HG03095 (cell line): Measurements from ENCODE around the gene ME3.

Experiments used
- ATAC-seq: cut with Tn5 transposase; IDR thresholded peaks from one replicate; pipeline ENCODE4 v1.9.1; 2021; ENCODE audit warnings: moderate library complexity; ENCODE audit not compliant: unreplicated experiment

ME3 gene

GRCh38 chr11:86468169-86468568, 204.2 kb downstream of the ME3 start:
- no peak for ATAC-seq

- no peak for ATAC-seq
Observed at GRCh38 chr11:86464509-86465221, 207.8 kb downstream of the ME3 start.

- ATAC-seq, result no peak
Observed at GRCh38 chr11:86463955-86464354, 208.5 kb downstream of the ME3 start.

GRCh38 chr11:86463120-86463519, 209.3 kb downstream of the ME3 start:
- ATAC-seq, result no peak

- ATAC-seq, result no peak
Observed at GRCh38 chr11:86461892-86462291, 210.5 kb downstream of the ME3 start.

- ATAC-seq, result no peak
Observed at GRCh38 chr11:86460461-86461385, 211.7 kb downstream of the ME3 start.

- no peak for ATAC-seq
Observed at GRCh38 chr11:86459682-86460460, 212.5 kb downstream of the ME3 start.

GRCh38 chr11:86459002-86459385, 213.4 kb downstream of the ME3 start:
- ATAC-seq, result no peak

GRCh38 chr11:86458294-86459001, 214.0 kb downstream of the ME3 start:
- no peak for ATAC-seq

- peak; percentile 84 for ATAC-seq
Observed at GRCh38 chr11:86456075-86456939, 216.1 kb downstream of the ME3 start.

- no peak for ATAC-seq
Observed at GRCh38 chr11:86453290-86454030, 219.0 kb downstream of the ME3 start.

- ATAC-seq, result no peak
Observed at GRCh38 chr11:86449993-86450629, 222.3 kb downstream of the ME3 start.

- ATAC-seq, result no peak
Observed at GRCh38 chr11:86447763-86448480, 224.5 kb downstream of the ME3 start.

GRCh38 chr11:86446924-86447285, 225.5 kb downstream of the ME3 start:
- ATAC-seq, result no peak

- no peak for ATAC-seq
Observed at GRCh38 chr11:86446163-86446923, 226.1 kb downstream of the ME3 start.

GRCh38 chr11:86444981-86445380, 227.4 kb downstream of the ME3 start:
- no peak for ATAC-seq

- no peak for ATAC-seq
Observed at GRCh38 chr11:86443415-86443814, 229.0 kb downstream of the ME3 start.
